HuH-7 (cell line): ENCODE results near the gene CTSK.
"Not testable (repeated sequence)": the region's sequence is repeated elsewhere in the genome, so short reads cannot be mapped to it uniquely, and the experiment has no call there.

Source experiments
- DNase-seq: peaks from one replicate; pipeline ENCODE4 v3.0.0; 2011; ENCODE audit warnings: low spot score

CTSK gene

GRCh38 chr1:150805899-150806298 is 2.2 kb downstream of the CTSK start:
- no peak for DNase-seq

DNA sequence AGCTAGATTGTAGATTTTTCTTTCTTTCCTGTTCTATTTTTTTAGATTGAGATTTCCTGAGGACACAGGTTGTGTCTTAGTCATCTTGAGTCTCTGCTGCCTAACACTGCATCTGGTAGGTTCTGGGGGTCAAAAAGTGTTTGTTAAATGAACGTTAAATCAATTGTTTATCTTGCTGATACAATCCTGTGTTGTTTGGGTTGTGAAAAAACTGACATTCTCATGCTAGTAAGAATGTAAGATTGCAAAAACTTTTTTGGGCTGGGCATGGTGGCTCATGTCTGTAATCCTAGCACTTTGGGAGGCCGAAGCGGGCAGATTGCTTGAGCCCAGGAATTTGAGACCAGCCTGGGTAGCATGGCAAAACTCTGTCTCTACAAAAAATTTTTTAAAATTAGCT is 3.4 kb downstream of the CTSK start:
- no peak for DNase-seq

DNA sequence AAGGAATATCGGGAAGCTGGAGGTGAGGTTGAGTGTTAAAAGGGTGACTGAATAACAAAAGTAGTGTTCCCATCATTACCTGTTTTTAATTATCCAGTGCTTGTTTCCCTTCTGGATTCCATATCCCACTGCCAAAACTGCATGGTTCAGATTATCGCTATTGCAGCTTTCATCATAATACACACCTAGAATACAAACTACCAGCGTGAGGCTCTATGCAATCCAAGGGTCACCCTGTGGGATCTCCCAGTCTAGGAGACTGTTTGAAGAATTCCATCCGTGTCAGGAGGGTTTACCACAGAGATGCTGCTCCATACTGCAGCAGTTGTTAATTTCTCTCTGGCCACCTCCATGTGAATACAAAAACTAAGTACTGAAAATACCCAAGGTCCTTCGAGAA is 9.0 kb downstream of the CTSK start:
- DNase-seq, result no peak

- no peak for DNase-seq
These were observed 9.5 kb downstream of the CTSK start for GRCh38 chr1:150798525-150798924.

DNA sequence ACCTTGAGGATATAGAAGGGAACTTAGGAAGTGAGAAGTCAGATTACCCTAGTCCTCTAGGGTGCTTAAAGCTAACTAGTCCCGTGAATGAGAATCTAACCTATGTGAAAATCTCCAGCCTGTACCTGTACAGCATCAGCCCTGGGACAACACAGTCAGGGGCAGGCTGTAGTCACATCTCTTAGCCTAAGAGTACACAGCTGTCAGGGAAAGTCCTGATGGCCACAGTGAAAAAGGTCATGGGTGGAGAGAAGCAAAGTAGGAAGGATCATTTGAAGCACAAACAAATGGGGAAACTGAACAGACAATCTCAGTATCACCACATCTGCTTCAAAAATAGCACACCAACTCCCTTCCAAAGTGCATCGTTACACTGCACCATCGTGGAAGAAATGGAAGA is 11.7 kb downstream of the CTSK start:
- no peak for DNase-seq

DNA sequence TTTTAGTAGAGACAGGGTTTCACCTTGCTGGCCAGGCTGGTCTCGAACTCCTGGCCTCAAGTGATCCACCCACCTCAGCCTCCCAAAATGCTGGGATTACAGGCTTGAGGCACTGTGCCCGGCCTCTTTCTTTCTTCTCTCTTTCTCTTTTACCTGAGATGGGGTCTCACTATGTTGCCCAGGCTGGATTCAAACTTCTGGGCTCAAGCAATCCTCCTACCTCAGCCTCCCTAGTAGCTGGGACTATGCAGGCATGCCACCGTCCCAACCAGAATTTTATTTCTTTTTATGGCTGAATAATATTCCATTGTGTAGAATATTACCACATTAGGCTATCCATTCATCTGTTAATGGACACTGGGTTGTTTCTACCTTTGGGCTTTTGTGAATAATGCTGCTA is 14.3 kb downstream of the CTSK start:
- not testable (repeated sequence) for DNase-seq

- DNase-seq, result no peak
These were observed 14.8 kb downstream of the CTSK start for GRCh38 chr1:150793221-150793620.

DNA sequence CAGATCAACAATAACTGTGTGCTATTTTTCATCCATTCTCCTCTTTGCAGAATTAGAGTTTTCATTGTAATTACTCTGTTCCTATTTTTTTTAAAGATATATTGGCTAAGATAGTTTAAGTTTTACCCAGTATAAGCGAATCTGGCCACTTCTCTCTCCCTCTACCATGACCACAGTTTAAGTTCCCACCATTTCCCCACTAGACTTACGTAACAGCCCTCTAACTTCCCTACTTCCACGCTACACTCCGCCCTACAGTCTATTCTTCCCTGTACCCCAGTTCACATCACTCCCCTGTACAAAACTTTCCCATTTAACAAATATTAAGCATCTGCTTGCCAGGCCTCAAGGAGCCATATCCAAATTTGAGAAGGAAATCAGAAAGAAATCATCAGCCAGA is 16.5 kb downstream of the CTSK start:
- DNase-seq, result no peak

- DNase-seq, result no peak
These were observed 18.7 kb downstream of the CTSK start for GRCh38 chr1:150789396-150789795.

DNA sequence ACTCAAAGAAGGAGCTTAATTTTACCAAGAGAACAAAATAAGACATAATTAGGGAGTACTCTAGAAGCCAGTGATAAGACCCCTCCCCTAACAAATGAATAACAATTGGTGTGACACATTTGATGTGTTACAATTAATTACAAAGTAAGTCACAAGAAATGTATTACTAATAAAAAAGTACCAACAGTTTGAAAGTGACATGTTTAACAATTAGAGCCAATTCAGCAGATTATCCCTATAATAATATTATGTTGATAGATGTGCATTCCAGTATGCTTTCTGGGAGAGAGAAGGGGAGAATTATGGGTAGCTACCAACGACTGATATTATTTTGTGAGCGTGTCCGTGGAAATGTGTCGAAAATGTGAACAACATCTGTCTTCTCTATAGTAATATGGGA is 19.1 kb downstream of the CTSK start:
- no peak for DNase-seq

DNA sequence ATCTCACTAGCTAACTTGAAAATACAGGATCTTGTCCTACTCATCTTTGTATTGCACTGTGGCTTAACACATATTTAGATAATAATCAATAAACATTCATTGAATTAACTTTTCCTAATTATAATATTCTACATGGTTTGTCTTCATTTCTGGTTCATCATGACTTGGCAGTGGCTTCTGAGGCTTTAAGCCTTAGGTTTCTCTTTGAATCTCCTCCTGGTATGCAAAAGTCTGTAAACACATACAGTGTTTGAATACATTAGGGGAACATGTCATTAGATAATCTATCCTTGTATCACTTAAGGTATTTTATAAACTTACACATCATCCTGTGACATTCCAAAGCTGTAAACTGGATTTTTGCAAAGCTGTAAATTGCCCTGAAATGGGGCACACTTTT is 20.6 kb downstream of the CTSK start:
- no peak for DNase-seq

GRCh38 chr1:150780510-150780909 is 27.6 kb downstream of the CTSK start:
- no peak for DNase-seq

GRCh38 chr1:150778409-150778808 is 29.7 kb downstream of the CTSK start:
- DNase-seq, result no peak

GRCh38 chr1:150777544-150777943 is 30.5 kb downstream of the CTSK start:
- no peak for DNase-seq

DNA sequence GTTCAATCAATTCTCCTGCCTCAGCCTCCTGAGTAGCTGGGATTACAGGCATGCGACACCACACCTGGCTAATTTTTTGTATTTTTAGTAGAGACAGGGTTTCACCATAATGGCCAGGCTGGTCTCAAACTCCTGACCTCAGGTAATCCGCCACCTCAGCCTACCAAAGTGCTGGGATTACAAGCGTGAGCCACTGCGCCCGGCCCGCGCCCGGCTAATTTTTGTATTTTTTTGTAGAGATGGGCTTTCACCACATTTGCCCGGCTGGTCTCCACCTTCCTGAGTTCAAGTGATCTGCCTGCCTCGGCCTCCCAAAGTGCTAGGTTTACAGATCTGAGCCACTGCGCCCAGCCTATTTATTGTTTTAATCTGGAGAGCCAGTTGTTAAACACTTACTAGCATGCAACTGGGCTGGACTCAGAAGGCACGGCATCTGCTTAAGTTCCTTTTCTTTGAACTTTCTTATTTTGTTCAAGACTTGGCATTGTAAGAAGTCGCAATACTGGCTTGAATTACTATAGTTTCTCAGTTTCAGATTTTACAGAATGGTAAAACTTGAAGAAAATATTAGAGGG is 32.0 kb downstream of the CTSK start:
- not testable (repeated sequence) for DNase-seq

DNA sequence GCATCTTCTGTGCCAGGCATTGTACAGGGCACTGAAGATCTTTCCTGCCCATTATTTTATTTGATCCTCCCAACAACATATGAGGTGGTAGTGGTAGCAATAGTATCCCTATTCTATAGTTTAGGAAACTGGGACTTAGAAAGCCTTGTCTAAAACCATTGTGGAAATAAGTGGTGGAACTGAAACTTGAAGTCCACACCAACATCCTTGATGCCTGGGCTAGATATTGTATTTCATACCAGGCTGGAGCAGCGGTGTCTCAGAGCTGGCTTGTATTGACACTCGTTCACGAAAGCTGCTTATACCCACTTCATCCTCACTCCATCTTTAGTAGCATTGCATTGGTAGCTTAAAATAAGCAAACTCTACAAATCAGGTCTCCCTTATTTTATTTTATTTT is 32.8 kb downstream of the CTSK start:
- no peak for DNase-seq

DNA sequence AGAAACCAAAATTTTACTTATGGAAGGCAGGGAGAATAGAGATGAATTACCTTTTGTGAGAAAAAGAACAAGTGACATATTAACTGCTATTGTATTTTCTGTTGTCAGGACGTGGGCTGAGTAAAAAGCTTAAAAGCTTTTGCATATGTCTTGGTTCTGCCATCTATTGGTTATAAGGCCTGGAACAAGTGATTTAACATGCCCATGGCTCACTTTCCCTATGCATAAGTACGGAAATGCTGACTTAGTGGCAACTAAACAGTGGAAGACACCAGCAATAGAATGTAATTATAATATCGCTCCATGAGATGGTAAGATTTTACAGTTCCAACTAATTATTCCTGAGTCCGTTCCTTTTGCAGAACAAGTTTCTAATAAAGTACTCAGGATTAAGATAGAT is 35.7 kb downstream of the CTSK start:
- no peak for DNase-seq

DNA sequence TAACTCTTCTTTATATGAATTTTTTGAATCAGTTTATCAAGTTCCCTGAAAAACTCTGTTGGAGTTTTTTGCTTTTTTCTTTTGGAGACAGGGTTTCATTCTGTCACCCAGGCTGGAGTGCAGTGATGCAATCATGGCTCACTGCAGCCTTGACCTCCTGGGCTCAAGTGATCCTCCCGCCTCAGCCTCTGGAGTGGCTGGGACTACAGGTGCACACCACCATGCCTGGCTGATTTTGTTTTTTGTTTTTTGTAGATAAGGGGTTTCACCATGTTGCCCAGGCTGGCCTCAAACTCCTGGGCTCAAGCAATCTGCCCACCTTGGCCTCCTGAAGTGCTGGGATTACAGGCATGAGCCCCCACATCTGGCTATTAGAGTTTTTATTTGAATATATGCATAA is 40.4 kb downstream of the CTSK start:
- not testable (repeated sequence) for DNase-seq

GRCh38 chr1:150765977-150766301 is 42.1 kb downstream of the CTSK start:
- not testable (repeated sequence) for DNase-seq

- no peak for DNase-seq
These were observed 42.6 kb downstream of the CTSK start, which contains the start of gene CTSS for GRCh38 chr1:150765296-150765976. Gene CTSS, minus strand, starts transcription at chr1:150765778. Its CDS starts 1,015 bp downstream, at chr1:150764763.

DNA sequence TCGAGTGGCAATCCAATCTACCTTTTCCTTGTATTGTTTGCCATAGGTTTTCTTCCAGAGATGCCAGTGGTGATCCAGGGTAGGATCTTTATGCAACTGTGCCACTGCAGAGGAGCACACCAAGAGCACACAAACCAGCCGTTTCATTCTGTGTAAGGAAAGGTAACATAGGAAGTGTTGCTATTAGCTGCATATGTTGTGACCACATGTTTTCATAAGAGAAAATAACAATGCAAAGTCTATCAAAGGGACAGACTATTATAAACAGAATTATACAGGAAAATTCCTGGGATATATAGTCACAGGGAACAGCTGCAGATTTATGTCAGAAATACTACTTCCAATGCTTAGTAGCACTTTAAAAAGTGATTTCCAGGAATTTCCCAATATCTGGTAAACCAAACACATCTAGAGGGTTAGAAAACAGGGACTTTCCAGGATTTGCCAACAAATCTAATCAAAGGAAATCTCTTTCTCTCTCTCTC is 43.4 kb downstream of the CTSK start:
- DNase-seq, result no peak

DNA sequence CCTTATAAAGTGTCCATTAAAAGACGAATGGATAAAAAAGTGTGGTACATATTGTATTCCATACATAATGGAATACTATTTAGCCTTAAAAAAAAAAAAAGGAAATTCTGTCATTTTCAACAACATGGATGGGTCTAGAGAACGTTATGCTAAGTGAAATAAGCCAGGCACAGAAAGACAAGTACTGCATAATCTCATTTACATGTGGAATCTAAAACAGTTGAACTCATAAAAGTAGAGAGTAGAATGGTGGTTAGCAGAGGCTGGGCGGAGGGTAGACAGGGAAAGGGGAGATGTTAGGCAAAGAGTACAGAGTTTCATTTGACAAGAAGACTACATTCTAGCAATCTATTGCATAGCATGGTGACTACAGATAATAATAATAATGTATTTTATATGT is 45.0 kb downstream of the CTSK start:
- DNase-seq, result no peak

DNA sequence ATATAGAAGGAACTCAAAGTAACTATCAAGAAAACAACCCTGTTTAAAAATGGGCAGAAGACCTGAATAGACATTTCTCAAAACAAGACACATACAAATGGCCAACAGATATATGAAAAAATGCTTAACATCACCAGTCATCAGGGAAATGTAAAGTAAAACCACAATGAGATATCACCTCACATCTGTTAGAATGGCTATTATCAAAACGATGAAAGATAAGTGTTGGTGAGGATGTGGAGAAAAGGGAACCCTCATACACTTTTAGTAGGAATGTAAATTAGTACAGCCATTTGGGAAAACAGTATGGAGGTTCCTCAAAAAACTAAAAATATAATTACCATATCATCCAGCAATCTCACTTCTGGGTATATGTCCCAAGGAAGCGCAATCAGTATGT is 45.5 kb downstream of the CTSK start:
- DNase-seq, result no peak

- DNase-seq, result no peak
These were observed 46.3 kb downstream of the CTSK start for GRCh38 chr1:150761801-150762200.
